Fibroblast of peridontal ligament (primary cell): Measurements from ENCODE around the gene UGDH.

Experiments used
- DNase-seq: peaks from one replicate; pipeline ENCODE4 v3.0.0-alpha.2; 2010; ENCODE audit errors: extremely low read depth

Gene UGDH

DNA sequence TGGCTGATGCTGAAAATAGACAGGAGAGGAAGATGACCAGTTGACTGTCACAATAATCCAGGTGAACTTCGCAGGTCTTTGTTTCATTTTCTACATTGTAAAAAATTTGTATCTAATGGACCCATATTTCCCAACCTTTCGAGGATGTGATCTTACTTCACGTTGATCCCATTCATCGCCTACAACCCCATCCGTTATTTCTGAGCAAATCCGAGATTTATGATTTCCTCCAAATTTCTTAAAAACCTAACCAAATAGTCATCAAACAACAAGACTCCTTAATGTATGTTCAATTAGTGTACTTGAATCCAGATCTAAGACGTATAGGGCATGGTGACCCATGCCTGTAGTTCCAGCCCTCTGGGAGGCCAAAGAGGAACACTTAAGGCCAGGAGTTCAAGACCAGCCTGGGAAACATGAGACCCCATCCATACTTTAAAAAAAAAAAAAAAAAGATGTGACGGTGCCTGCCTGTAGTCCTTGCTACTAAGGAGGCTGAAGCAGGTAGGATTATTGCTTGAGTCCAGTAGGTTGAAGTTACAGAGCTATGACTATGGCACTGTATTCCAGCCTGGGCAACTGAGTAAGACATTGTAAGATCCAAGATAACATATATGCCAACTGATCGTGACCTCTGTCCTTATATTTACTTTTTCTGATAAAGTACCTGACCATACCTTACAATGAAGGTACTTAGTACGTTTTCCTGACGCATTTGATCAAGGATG, 74.2 kb downstream of the UGDH start:
- DNase-seq: no peak

DNA sequence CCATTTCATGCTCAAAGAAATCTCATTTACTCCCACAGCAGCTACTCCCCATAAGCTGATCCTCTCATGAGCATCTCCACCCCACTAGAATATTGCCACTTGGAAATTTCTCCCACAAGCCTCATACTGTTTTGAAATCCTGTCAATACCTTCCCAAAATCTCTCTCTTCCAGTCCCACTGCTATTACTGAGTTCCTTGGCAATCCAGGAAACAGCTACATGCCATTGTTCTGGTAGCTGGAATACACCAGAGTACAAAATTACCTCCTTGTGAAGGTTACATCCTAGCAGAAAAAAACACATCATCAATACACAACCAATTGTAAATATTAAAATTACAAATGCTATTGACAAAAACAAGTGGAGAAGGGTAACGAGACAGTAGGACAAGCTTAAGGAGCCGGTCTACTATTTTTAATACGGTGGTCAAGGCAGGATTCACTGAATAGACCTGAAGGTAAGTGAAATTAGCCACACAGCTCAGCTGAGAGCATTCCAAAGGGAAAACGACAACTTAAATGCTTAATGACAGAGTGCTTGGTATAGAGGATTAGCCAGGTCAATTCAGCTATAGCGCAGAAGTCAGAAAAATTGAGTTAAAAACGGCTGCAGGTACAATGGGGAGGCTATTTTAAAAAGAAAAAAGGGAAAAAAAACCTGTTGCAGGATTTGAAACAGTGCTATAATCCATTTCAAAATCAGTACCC, 74.9 kb downstream of the UGDH start:
- no peak for DNase-seq

DNA sequence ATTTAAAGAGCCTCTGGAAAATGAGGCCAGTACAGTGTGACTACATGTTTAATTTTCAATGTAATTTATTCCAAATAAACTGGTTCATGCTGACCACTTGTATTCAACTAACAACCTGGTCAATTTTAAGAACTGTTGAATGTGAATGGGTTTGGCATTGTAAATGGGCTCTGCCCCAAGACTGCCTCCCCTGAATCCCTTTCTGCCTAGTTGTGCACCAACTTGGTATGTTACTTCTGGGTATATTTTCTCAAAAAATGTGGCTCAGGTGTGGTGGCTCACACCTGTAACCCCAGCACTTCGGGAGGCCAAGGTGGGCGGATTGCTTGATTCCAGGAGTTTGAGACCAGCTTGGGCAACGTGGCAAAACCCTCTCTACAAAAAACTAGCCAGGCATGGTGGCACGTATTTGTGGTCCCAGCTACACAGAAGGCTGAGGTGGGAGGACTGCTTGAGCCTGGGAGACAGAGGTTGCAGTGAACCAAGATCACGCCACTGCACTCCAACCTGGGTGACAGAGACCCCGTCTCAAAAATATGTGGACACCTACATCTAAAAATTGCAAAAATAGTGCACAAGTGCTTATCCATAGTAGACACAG, 75.7 kb downstream of the UGDH start:
- no peak for DNase-seq

DNA sequence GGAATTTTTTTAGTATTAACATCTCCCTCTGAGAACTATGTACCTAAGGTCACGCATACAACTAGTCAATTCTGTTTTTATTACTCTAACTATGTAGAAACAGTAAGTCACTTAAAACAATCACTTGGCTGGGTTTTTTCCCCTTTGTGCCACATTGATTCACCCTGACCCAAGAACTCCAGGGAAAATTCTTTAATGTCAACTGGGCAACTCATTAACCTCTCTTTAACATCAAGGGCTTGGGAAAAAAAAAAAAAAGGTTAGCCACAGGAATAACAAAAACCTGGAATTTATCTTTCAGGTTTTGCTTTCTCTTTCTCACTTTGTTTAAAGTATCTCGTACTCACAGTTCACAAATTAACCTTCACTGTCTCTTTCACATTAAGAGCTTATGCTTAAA, 76.6 kb downstream of the UGDH start:
- no peak for DNase-seq
